CD4-positive, alpha-beta T cell treated with Interferon alpha-2 for 1 hour (primary cell): ENCODE measurements around the gene USP24.
"Not testable (repeated sequence)": the region's sequence is repeated elsewhere in the genome, so short reads cannot be mapped to it uniquely, and the experiment has no call there.

Experiments
- DNase-seq, 2 donors: peaks; one replicate each; pipeline ENCODE4 v3.0.0-alpha.2; 2020 to 2022

Gene USP24

GRCh38 chr1:55117941-55118340 lies 97.2 kb downstream of the USP24 start:
- DNase-seq: no peak

GRCh38 chr1:55109005-55109404 lies 106.2 kb downstream of the USP24 start:
- not testable (repeated sequence) for DNase-seq

GRCh38 chr1:55107101-55107500 lies 108.1 kb downstream of the USP24 start:
- DNase-seq: no peak

GRCh38 chr1:55103891-55104290 lies 111.3 kb downstream of the USP24 start:
- DNase-seq: no peak

- no peak for DNase-seq
These were observed 120.1 kb downstream of the USP24 start for GRCh38 chr1:55095095-55095494.

GRCh38 chr1:55092475-55092874 lies 122.7 kb downstream of the USP24 start:
- DNase-seq: no peak

- DNase-seq: no peak
These were observed 125.5 kb downstream of the USP24 start for GRCh38 chr1:55089683-55090082.

GRCh38 chr1:55088413-55088812 lies 126.8 kb downstream of the USP24 start:
- DNase-seq: no peak

- DNase-seq: no peak
These were observed 127.7 kb downstream of the USP24 start for GRCh38 chr1:55087439-55087838.

GRCh38 chr1:55084257-55084656 lies 130.9 kb downstream of the USP24 start:
- no peak for DNase-seq

- DNase-seq: no peak
These were observed 133.3 kb downstream of the USP24 start for GRCh38 chr1:55081905-55082296.

- no peak for DNase-seq
These were observed 133.8 kb downstream of the USP24 start for GRCh38 chr1:55081188-55081904.

GRCh38 chr1:55079651-55080050 lies 135.5 kb downstream of the USP24 start:
- DNase-seq: no peak

- DNase-seq: no peak
These were observed 136.7 kb downstream of the USP24 start for GRCh38 chr1:55078470-55078869.

GRCh38 chr1:55076356-55076755 lies 138.8 kb downstream of the USP24 start:
- no peak for DNase-seq

- no peak for DNase-seq
These were observed 140.7 kb downstream of the USP24 start for GRCh38 chr1:55074455-55074854.

- no peak for DNase-seq
These were observed 141.8 kb downstream of the USP24 start for GRCh38 chr1:55073187-55073916.

- peak in 1 of 2 donors; percentile 17 for DNase-seq
These were observed 143.7 kb downstream of the USP24 start for GRCh38 chr1:55071477-55071876.

GRCh38 chr1:55070293-55071164 lies 144.6 kb downstream of the USP24 start:
- DNase-seq: no peak

GRCh38 chr1:55069280-55069679 lies 145.9 kb downstream of the USP24 start:
- no peak for DNase-seq

- no peak for DNase-seq
These were observed 146.5 kb downstream of the USP24 start for GRCh38 chr1:55068638-55069037.

- no peak for DNase-seq
These were observed 147.2 kb downstream of the USP24 start for GRCh38 chr1:55067914-55068313.

- no peak for DNase-seq
These were observed 148.0 kb downstream of the USP24 start for GRCh38 chr1:55067022-55067778.
